K562 (cell line): ENCODE measurements around the gene SAXO1. TPM values are rescaled to one million over a fixed set of nuclear protein-coding genes. Genes with fewer than 3 reads are reported as not detected.

Experiments
- ATAC-seq: fragments of 200-7000 bp; cut with Tn5 transposase; 3 replicates; pipeline ENCODE4 v1.9.1; 2020; ENCODE audit warnings: moderate library complexity
- BruUV-seq: library from RNA; stranded (reverse); fragments of 400-500 nt; replicated peaks from 2 replicates; lab custom pipeline; 2021; lab: Mats Ljungman, UMichigan
- CTCF ChIA-PET: fragments of 300-600 bp; formaldehyde crosslinking; extraction: SDS; loops from one replicate; lab custom pipeline; 2021; ENCODE audit warnings: low intra/inter-chr PET ratio; lab: Yijun Ruan, JAX
- POLR2A ChIA-PET: fragments of 300-600, 350-650 bp; sonication (Branson Sonifier 250); formaldehyde crosslinking; extraction: SDS; loops from one replicate; lab custom pipeline; 2021; ENCODE audit warnings: antibody characterized with exemption, inconsistent platforms; lab: Yijun Ruan, JAX
- DNase-seq, 4 experiments: peaks; one replicate each; pipeline versions ENCODE4 v3.0.0 to v3.0.0-alpha.2; 2011 to 2018; ENCODE audit warnings: low spot score in 3 of 4, mixed read lengths in 3 of 4; ENCODE audit errors: extremely low read depth in 1 of 4
- FAIRE-seq: peaks from 2 replicates; lab custom pipeline; 2011; peaks lifted over from hg19 to GRCh38; lab: Jason Lieb, UNC
- H2AFZ ChIP-seq: 2 replicates; pipeline ENCODE4 v1.6.0; 2011; ENCODE audit warnings: low read depth, low read length, control low read depth, inconsistent platforms
- H3K27ac ChIP-seq: fragments of 200-600 bp; 3 replicates; pipeline ENCODE4 v1.8.0; 2011; ENCODE audit warnings: low read depth, mild to moderate bottlenecking, control low read depth, inconsistent platforms, low read length, moderate library complexity, mixed read lengths; ENCODE audit errors: extremely low read depth
- H3K27me3 ChIP-seq, 2 experiments: fragments of 300-600 bp in 1 of 2; 2 replicates in 1 of 2; 3 replicates in 1 of 2; pipeline versions ENCODE4 v1.6.0 to v1.8.0; 2011; ENCODE audit warnings: inconsistent platforms in 2 of 2, low read length in 2 of 2, mild to moderate bottlenecking in 1 of 2, mixed read lengths in 1 of 2, moderate library complexity in 1 of 2; ENCODE audit not compliant: control insufficient read depth in 2 of 2, insufficient read depth in 2 of 2
- H3K36me3 ChIP-seq: fragments of 300-600 bp; 3 replicates; pipeline ENCODE4 v1.8.0; 2011; ENCODE audit warnings: mild to moderate bottlenecking, low read length, inconsistent platforms; ENCODE audit not compliant: control insufficient read depth, insufficient read depth
- H3K4me1 ChIP-seq, 2 experiments: fragments of 200-600 bp in 1 of 2; replicated peaks in 1 of 2; 2 replicates in 1 of 2; 3 replicates in 1 of 2; pipeline versions ENCODE4 v1.5.1 to v1.8.0; 2011; ENCODE audit warnings: inconsistent platforms in 2 of 2, low read length in 2 of 2, mild to moderate bottlenecking in 1 of 2, mixed read lengths in 1 of 2, moderate library complexity in 1 of 2; ENCODE audit not compliant: control insufficient read depth in 2 of 2, insufficient read depth in 2 of 2
- H3K4me2 ChIP-seq: 2 replicates; pipeline ENCODE4 v1.6.1; 2011; ENCODE audit warnings: low read length, control low read depth, inconsistent platforms, mixed read lengths; ENCODE audit not compliant: insufficient read depth
- H3K4me3 ChIP-seq: fragments of 200-600 bp; sonication (generic), shearing (Covaris generic); 2 replicates; pipeline ENCODE4 v1.5.1; 2016; ENCODE audit warnings: control low read depth, inconsistent platforms
- H3K79me2 ChIP-seq: fragments of 200-600 bp; 3 replicates; pipeline ENCODE4 v1.8.0; 2011; ENCODE audit warnings: low read length, inconsistent platforms; ENCODE audit not compliant: control insufficient read depth, insufficient read depth
- H3K9ac ChIP-seq, 2 experiments: 2 replicates each; pipeline versions ENCODE4 v1.6.0 to v1.6.1; 2011; ENCODE audit warnings: low read depth in 2 of 2, low read length in 2 of 2, control low read depth in 1 of 2, inconsistent platforms in 1 of 2, mild to moderate bottlenecking in 1 of 2, mixed read lengths in 1 of 2; ENCODE audit not compliant: insufficient read depth in 1 of 2
- H3K9me1 ChIP-seq: one replicate; pipeline ENCODE4 v1.6.0; 2011; ENCODE audit warnings: inconsistent platforms, mild to moderate bottlenecking, low read length, moderate library complexity; ENCODE audit not compliant: control insufficient read depth, insufficient read depth
- H3K9me3 ChIP-seq: replicated peaks from 2 replicates; pipeline ENCODE4 v1.5.1; 2011; ENCODE audit warnings: low read depth, low read length, inconsistent platforms; ENCODE audit not compliant: control insufficient read depth, insufficient read depth
- H4K20me1 ChIP-seq: replicated peaks from 2 replicates; pipeline ENCODE4 v1.6.1; 2011; ENCODE audit warnings: low read length, inconsistent platforms, mixed read lengths; ENCODE audit not compliant: control insufficient read depth, insufficient read depth
- CBFA2T3 ChIP-seq: fragments of 450-650 bp; IDR thresholded peaks from 2 replicates; pipeline ENCODE4 v1.6.1; 2017
- NFRKB ChIP-seq: fragments of 450-650 bp; IDR thresholded peaks from 2 replicates; pipeline ENCODE4 v1.6.1; 2016; ENCODE audit warnings: low read depth
- NUFIP1 ChIP-seq: fragments of 450-650 bp; IDR thresholded peaks from 2 replicates; pipeline ENCODE4 v1.6.1; 2018; ENCODE audit not compliant: partially characterized antibody
- WGBS: fragments of 100-300 bp; shearing (Covaris generic); methylation state at CpG from one replicate; pipeline ENCODE4 v1.1.6; 2016; ENCODE audit warnings: low coverage, mixed read lengths; ENCODE audit not compliant: insufficient coverage; ENCODE audit errors: missing lambda C conversion rate; 5-methylcytosine and 5-hydroxymethylcytosine counted together
- in situ Hi-C: fragments of 300-500 bp; cut with MboI; formaldehyde crosslinking; loops from 4 replicates; pipeline ENCODE4 v1.15.0; 2018; ENCODE audit warnings: inconsistent platforms, mixed read lengths
- intact Hi-C: fragments of 100-400 bp; cut with micrococcal nuclease; formaldehyde crosslinking; loops from 2 replicates; pipeline ENCODE4 v1.14.2; 2022
- polyA plus RNA-seq, 8 experiments: library from polyadenylated mRNA; depleted of rRNA in 4 of 8; stranded (reverse) in 5 of 8; unstranded in 3 of 8; fragments of >200 nt; fragmentation: Nextera tagmentation in 2 of 8; fragmentation: Illumina TruSeq in 1 of 8; extraction: Ambion mirVana in 2 of 8; extraction: Trizol in 1 of 8; gene quantifications; 2 replicates each; pipeline versions ENCODE4 v1.2.1 to v1.2.3, GENCODE V29; 2011 to 2014; ENCODE audit warnings: inconsistent platforms in 1 of 8, missing spikeins in 1 of 8
- total RNA-seq, 7 experiments: library from RNA; depleted of rRNA in 6 of 7; stranded (reverse); fragments of >200 nt in 6 of 7; fragmentation: Illumina TruSeq in 2 of 7; extraction: Trizol in 2 of 7; gene quantifications; 2 replicates each; pipeline versions ENCODE4 v1.2.1 to v1.2.3, GENCODE V29; 2011 to 2021; ENCODE audit warnings: low replicate concordance in 1 of 7
- TF ChIP-seq, protein P1 (sequence below): sonication (generic); formaldehyde crosslinking; IDR thresholded peaks from 2 replicates; pipeline ENCODE4 v1.8.0; 2023; ENCODE audit warnings: mild to moderate bottlenecking, missing genetic modification reagents
- TF ChIP-seq, protein P2 (sequence below): conservative IDR thresholded peaks from 2 replicates; pipeline ENCODE4 v1.6.1; 2011; ENCODE audit warnings: low read depth, mild to moderate bottlenecking, low read length; ENCODE audit not compliant: control insufficient read depth
- TF ChIP-seq, protein P3 (sequence below): sonication (generic); formaldehyde crosslinking; IDR thresholded peaks from 2 replicates; pipeline ENCODE4 v1.8.0; 2023; ENCODE audit warnings: mild to moderate bottlenecking, missing genetic modification reagents

SAXO1 gene
- total and polyA plus RNA-seq, 9 of the 15 experiments (the other 6 are each of a cell fraction or from before 2014, with no cell fraction given): 0.04 TPM; not detected in 8

DNA sequence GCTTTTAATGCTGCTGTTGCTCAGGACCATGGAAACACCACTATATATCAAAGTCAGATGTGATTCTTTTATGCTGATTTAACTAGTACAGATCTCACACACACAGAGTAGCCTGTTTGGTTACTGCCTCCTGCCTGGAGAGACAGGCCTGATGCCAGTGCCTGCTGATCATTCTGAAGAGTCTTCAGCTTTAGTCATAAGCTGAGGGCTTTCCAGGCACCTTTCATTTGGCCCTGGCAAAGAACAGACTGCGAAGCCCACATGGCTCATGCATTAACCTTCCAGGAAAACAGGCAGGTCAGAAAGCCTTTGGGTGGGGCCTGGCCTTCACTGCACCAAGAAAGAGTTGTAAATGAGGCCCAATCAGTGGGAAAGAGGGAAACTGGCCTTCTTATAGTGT lies 144.7 kb downstream of the SAXO1 start:
- POLR2A ChIA-PET: no interaction called here
- FAIRE-seq (no peak), ATAC-seq (no peak), DNase-seq (no peak)
- no TSS peak for BruUV-seq
- Histone ChIP-seq H2AFZ (no peak overlapping the region), H3K9ac (no peak overlapping the region), H3K9me3 (no peaks in the 10 kb centered on the region), H3K4me1 (no peaks in the 10 kb centered on the region), H3K79me2 (no peaks in the 10 kb centered on the region), H3K27me3 (no peaks in the 10 kb centered on the region), H3K27ac (no peak overlapping the region), H3K9me1 (no peaks in the 10 kb centered on the region), H3K4me3 (no peak overlapping the region), H4K20me1 (no peaks in the 10 kb centered on the region), H3K36me3 (no peaks in the 10 kb centered on the region), H3K4me2 (no peak overlapping the region)
- TF ChIP-seq, protein P1, sequence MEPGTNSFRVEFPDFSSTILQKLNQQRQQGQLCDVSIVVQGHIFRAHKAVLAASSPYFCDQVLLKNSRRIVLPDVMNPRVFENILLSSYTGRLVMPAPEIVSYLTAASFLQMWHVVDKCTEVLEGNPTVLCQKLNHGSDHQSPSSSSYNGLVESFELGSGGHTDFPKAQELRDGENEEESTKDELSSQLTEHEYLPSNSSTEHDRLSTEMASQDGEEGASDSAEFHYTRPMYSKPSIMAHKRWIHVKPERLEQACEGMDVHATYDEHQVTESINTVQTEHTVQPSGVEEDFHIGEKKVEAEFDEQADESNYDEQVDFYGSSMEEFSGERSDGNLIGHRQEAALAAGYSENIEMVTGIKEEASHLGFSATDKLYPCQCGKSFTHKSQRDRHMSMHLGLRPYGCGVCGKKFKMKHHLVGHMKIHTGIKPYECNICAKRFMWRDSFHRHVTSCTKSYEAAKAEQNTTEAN: no peak
- TF ChIP-seq NFRKB: no peak
- TF ChIP-seq, protein P2, sequence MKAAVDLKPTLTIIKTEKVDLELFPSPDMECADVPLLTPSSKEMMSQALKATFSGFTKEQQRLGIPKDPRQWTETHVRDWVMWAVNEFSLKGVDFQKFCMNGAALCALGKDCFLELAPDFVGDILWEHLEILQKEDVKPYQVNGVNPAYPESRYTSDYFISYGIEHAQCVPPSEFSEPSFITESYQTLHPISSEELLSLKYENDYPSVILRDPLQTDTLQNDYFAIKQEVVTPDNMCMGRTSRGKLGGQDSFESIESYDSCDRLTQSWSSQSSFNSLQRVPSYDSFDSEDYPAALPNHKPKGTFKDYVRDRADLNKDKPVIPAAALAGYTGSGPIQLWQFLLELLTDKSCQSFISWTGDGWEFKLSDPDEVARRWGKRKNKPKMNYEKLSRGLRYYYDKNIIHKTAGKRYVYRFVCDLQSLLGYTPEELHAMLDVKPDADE: no peak
- no peak for TF ChIP-seq NUFIP1
- no peak for TF ChIP-seq CBFA2T3
- TF ChIP-seq, protein P3, sequence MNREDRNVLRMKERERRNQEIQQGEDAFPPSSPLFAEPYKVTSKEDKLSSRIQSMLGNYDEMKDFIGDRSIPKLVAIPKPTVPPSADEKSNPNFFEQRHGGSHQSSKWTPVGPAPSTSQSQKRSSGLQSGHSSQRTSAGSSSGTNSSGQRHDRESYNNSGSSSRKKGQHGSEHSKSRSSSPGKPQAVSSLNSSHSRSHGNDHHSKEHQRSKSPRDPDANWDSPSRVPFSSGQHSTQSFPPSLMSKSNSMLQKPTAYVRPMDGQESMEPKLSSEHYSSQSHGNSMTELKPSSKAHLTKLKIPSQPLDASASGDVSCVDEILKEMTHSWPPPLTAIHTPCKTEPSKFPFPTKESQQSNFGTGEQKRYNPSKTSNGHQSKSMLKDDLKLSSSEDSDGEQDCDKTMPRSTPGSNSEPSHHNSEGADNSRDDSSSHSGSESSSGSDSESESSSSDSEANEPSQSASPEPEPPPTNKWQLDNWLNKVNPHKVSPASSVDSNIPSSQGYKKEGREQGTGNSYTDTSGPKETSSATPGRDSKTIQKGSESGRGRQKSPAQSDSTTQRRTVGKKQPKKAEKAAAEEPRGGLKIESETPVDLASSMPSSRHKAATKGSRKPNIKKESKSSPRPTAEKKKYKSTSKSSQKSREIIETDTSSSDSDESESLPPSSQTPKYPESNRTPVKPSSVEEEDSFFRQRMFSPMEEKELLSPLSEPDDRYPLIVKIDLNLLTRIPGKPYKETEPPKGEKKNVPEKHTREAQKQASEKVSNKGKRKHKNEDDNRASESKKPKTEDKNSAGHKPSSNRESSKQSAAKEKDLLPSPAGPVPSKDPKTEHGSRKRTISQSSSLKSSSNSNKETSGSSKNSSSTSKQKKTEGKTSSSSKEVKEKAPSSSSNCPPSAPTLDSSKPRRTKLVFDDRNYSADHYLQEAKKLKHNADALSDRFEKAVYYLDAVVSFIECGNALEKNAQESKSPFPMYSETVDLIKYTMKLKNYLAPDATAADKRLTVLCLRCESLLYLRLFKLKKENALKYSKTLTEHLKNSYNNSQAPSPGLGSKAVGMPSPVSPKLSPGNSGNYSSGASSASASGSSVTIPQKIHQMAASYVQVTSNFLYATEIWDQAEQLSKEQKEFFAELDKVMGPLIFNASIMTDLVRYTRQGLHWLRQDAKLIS (CRISPR knock-in tag): no peak
- intact Hi-C loops: no loop called here
- CTCF ChIA-PET: no interaction called here
- 0% methylated on average over 1 of the region's 1 CpG for WGBS
- in situ Hi-C loops: no loop called here
